Measurements from ENCODE around the gene SLC22A24.
"Not testable (repeated sequence)": the region's sequence is repeated elsewhere in the genome, so short reads cannot be mapped to it uniquely, and the experiment has no call there.

DNA sequence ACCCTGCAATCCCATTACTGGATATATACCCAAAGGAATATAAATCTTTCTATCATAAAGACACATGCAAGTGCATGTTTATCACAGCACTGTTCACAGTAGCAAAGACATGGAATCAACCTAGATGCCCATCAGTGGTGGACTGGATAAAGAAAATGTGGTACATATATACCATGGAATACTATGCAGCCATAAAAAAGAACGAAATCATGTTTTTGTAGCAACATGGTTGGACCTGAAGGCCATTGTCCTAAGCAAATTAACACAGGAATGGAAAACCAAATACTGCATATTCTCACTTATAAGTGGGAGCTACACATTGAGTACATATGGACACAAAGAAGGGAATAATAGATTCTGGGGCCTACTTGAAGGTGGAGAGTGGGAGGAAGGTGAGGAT, 97.8 kb downstream of the SLC22A24 start:
- not testable (repeated sequence) for TF ChIP-seq CTCF (IDR thresholded peaks at IDR 0.05); POLR2AphosphoS5 (IDR thresholded peaks at IDR 0.05; ENCODE audit: low read depth, low read length)
- TF ChIP-seq, protein P1, sequence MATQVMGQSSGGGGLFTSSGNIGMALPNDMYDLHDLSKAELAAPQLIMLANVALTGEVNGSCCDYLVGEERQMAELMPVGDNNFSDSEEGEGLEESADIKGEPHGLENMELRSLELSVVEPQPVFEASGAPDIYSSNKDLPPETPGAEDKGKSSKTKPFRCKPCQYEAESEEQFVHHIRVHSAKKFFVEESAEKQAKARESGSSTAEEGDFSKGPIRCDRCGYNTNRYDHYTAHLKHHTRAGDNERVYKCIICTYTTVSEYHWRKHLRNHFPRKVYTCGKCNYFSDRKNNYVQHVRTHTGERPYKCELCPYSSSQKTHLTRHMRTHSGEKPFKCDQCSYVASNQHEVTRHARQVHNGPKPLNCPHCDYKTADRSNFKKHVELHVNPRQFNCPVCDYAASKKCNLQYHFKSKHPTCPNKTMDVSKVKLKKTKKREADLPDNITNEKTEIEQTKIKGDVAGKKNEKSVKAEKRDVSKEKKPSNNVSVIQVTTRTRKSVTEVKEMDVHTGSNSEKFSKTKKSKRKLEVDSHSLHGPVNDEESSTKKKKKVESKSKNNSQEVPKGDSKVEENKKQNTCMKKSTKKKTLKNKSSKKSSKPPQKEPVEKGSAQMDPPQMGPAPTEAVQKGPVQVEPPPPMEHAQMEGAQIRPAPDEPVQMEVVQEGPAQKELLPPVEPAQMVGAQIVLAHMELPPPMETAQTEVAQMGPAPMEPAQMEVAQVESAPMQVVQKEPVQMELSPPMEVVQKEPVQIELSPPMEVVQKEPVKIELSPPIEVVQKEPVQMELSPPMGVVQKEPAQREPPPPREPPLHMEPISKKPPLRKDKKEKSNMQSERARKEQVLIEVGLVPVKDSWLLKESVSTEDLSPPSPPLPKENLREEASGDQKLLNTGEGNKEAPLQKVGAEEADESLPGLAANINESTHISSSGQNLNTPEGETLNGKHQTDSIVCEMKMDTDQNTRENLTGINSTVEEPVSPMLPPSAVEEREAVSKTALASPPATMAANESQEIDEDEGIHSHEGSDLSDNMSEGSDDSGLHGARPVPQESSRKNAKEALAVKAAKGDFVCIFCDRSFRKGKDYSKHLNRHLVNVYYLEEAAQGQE (IDR thresholded peaks at IDR 0.05; ENCODE audit: insufficient read depth in 1 of 2, low read depth in 2 of 2, low read length in 1 of 2), result not testable (repeated sequence)
